Urinary bladder (tissue), 4 donors: ENCODE measurements around the gene SRSF1. TPM values are rescaled to one million over a fixed set of nuclear protein-coding genes. Genes with fewer than 3 reads are reported as not detected.
"Not testable (repeated sequence)": the region's sequence is repeated elsewhere in the genome, so short reads cannot be mapped to it uniquely, and the experiment has no call there.

Experiments
- DNase-seq: peaks from one replicate; pipeline ENCODE4 v3.0.0-alpha.2; 2015; ENCODE audit errors: extremely low spot score
- H3K27ac ChIP-seq: one replicate; pipeline ENCODE4 v1.5.1; 2013; ENCODE audit warnings: low read depth, mild to moderate bottlenecking, moderate library complexity
- H3K36me3 ChIP-seq: one replicate; pipeline ENCODE4 v1.6.1; 2013; ENCODE audit warnings: mild to moderate bottlenecking, moderate library complexity; ENCODE audit not compliant: insufficient read depth
- H3K4me1 ChIP-seq: one replicate; pipeline ENCODE4 v1.6.1; 2013; ENCODE audit warnings: mild to moderate bottlenecking, moderate library complexity; ENCODE audit not compliant: insufficient read depth
- H3K4me3 ChIP-seq: one replicate; pipeline ENCODE4 v1.5.1; 2013; ENCODE audit warnings: low read depth, low read length
- WGBS: extraction: QIAGEN DNeasy Blood & Tissue Kit; methylation state at CpG from one replicate; pipeline ENCODE4 v1.1.7; 2013; 5-methylcytosine and 5-hydroxymethylcytosine counted together
- polyA plus RNA-seq: library from polyadenylated mRNA; stranded (reverse); fragments of 200-250 nt; gene quantifications from one replicate; pipeline ENCODE4 v1.2.3, GENCODE V29; 2013
- total RNA-seq: library from RNA; depleted of rRNA; stranded (reverse); fragments of >200 nt; gene quantifications from one replicate; pipeline ENCODE4 v1.2.3, GENCODE V29; 2014
- donor health status: healthy with polysubstance abuse.
- donor health status: healthy.

Gene SRSF1, protein sequence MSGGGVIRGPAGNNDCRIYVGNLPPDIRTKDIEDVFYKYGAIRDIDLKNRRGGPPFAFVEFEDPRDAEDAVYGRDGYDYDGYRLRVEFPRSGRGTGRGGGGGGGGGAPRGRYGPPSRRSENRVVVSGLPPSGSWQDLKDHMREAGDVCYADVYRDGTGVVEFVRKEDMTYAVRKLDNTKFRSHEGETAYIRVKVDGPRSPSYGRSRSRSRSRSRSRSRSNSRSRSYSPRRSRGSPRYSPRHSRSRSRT
- 317 TPM for total RNA-seq
- polyA plus RNA-seq, result 122 TPM

GRCh38 chr17:58006924-58007780, at the start of gene SRSF1:
Gene SRSF1 (minus strand): TSS chr17:58007246. CDS start chr17:58007137, 109 bp downstream.
- peaks cover 6% of the 10 kb centered on the region for H3K36me3 ChIP-seq
- peak within 1 kb of the TSS; percentile 65 for H3K4me3 ChIP-seq
- WGBS, result under 1% methylated on average over 86 of the region's 86 CpGs
- no peaks in the 10 kb centered on the region for H3K4me1 ChIP-seq
- DNase-seq, result peak; percentile 97
- peak within 1 kb of the TSS; percentile 97 for H3K27ac ChIP-seq

- Histone ChIP-seq H3K4me1 (no peaks in the 10 kb centered on the region), H3K4me3 (no peak overlapping the region), H3K36me3 (no peaks in the 10 kb centered on the region), H3K27ac (no peak overlapping the region)
- no peak for DNase-seq
These were observed 49.4 kb upstream of the SRSF1 start for GRCh38 chr17:58056476-58056875.

DNA sequence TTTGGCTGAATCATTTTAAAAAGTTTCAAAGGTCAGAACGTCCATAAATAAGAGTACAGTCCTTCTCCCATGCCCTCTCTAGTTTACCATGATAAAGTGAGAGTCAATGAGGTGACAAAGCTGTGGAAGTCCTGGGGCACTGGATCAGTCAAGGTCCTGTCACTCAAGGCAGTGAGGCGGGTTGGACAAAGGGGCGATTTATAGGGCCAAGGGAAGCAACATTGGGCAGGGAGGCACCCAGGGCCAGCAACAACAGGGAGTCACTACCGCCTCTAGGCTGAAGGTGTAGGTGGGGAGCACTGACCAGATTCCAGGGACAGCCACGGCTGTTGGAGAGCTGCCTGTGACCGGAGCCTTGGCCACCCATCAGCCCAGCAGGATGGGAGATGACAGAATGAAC, 47.6 kb upstream of the SRSF1 start:
- 85% methylated on average over 6 of the region's 6 CpGs for WGBS
- no peak overlapping the region for H3K27ac ChIP-seq
- H3K4me1 ChIP-seq, result no peaks in the 10 kb centered on the region
- H3K4me3 ChIP-seq, result no peak overlapping the region
- H3K36me3 ChIP-seq, result no peaks in the 10 kb centered on the region
- DNase-seq, result no peak

DNA sequence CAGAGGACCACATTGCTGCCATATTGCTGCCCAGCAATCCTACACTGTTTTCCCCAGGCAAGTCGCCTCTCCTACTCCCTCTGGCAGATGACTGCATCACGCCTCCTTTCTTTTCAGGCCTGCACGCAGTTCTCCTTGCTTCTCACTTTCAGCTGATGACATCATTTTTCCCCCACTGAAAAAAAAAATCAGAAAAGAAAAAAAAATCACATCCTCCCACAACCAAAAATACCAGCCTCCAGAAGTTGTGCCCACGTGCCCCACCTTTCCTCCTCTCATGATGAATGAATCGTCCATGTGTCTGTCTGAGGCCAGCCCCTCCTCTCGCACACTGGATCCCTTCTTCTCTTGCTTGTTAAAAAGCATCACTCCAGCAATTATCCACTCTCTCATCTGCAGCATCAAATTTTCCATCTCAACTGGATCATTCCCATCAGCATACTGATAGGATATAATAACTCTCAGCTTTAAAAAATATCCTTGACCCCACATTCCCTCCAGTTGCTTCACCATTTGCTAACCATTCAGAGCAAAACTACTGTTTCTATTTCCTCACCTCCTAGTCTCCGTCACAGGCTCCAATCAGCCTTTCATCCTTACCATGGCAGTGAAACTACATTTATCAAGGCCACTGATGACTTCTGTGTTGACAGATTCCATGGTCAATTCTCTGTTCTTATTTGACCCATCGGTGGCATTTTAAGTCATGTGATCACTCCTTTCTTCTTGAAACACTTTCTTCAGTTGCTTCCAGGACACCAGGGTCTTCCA, 46.1 kb upstream of the SRSF1 start:
- WGBS, result 67% methylated on average over 8 of the region's 8 CpGs
- H3K27ac ChIP-seq, result no peak overlapping the region

GRCh38 chr17:58052407-58052806, 45.4 kb upstream of the SRSF1 start:
- no peak for DNase-seq
- no peak overlapping the region for H3K4me3 ChIP-seq
- 41% methylated on average over 1 of the region's 1 CpG for WGBS
- no peak overlapping the region for H3K27ac ChIP-seq
- no peaks in the 10 kb centered on the region for H3K36me3 ChIP-seq
- H3K4me1 ChIP-seq, result no peaks in the 10 kb centered on the region

More for the DNA sequence above, 46.1 kb upstream of the SRSF1 start:
- Histone ChIP-seq H3K36me3 (no peaks in the 10 kb centered on the region), H3K4me3 (no peak overlapping the region), H3K4me1 (no peaks in the 10 kb centered on the region)
- no peak for DNase-seq

DNA sequence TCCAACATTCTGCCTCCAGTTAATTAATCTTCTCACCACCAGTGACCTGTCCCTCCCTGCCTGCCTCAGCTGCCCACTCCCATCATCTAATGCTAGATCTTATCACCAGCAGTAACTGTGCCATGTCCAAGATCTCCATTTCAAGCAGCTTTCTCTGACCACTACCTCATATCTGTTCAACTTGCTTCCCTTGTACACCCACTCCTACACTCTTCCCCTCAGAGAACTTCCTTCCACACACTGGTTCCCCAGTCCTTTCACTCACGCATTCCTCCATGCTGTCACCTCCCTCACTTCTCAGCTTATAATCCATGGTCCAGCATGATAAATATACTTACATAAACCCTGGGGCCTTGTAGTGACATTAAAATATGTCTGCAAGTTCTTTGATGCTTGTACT, 44.4 kb upstream of the SRSF1 start:
- no peak overlapping the region for H3K4me3 ChIP-seq
- H3K36me3 ChIP-seq, result no peaks in the 10 kb centered on the region
- WGBS, result 85% methylated on average over 1 of the region's 1 CpG
- no peak for DNase-seq
- no peaks in the 10 kb centered on the region for H3K4me1 ChIP-seq
- H3K27ac ChIP-seq, result no peak overlapping the region

- Histone ChIP-seq H3K4me3 (no peak overlapping the region), H3K27ac (no peak overlapping the region), H3K36me3 (no peaks in the 10 kb centered on the region), H3K4me1 (no peaks in the 10 kb centered on the region)
- no peak for DNase-seq
- WGBS, result 91% methylated on average over 2 of the region's 2 CpGs
These were observed 43.9 kb upstream of the SRSF1 start for GRCh38 chr17:58050966-58051365.

DNA sequence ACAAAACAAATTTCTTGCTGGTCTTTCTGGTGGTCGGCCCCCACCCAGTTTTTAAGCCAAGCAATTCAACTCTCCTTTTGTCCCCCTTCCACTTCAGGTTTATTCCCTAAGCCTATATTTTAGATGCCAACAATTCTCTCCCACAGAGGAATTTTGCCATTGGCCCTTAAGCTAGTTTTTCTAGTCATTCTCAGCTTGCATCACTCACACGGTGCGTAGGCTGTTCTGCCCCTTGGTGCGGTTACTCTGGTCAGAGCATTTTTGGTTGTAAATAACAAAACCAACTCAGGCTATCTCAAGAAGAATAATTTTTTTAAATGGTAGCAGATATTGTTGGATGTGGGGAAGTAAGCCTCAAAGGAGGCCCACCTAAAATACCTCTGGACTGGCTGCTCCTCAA, 42.5 kb upstream of the SRSF1 start:
- WGBS, result 90% methylated on average over 4 of the region's 4 CpGs
- DNase-seq, result no peak
- Histone ChIP-seq H3K27ac (no peak overlapping the region), H3K4me1 (no peaks in the 10 kb centered on the region), H3K4me3 (no peak overlapping the region), H3K36me3 (no peaks in the 10 kb centered on the region)

GRCh38 chr17:58047376-58048150, 40.5 kb upstream of the SRSF1 start:
- 50% methylated on average over 4 of the region's 4 CpGs for WGBS
- H3K4me1 ChIP-seq, result no peaks in the 10 kb centered on the region
- DNase-seq, result no peak
- no peak overlapping the region for H3K4me3 ChIP-seq
- H3K27ac ChIP-seq, result no peak overlapping the region
- H3K36me3 ChIP-seq, result no peaks in the 10 kb centered on the region

- DNase-seq, result no peak
- Histone ChIP-seq H3K27ac (no peak overlapping the region), H3K36me3 (no peaks in the 10 kb centered on the region), H3K4me1 (no peaks in the 10 kb centered on the region), H3K4me3 (no peak overlapping the region)
- WGBS, result 56% methylated on average over 18 of the region's 18 CpGs
These were observed 39.4 kb upstream of the SRSF1 start for GRCh38 chr17:58046239-58047094.

DNA sequence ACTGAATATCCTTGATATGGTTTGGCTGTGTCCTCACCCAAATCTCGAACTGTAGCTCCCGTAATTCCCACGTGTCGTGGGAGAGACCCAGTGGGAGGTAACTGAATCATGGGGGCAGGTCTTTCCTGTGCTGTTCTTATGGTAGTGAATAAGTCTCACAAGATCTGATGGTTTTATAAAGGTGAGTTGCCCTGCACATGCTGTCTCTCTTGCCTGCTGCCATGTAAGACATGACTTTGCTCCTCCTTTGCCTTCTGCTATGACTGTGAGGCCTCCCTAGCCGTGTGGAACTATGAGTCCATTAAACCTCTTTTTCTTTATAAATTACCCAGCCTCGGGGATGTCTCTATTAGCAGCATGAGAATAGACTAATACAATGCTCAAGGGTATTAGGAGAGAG, 37.2 kb upstream of the SRSF1 start:
- 84% methylated on average over 6 of the region's 6 CpGs for WGBS
- not testable (repeated sequence) for DNase-seq, H3K27ac ChIP-seq, H3K4me1 ChIP-seq, H3K36me3 ChIP-seq, H3K4me3 ChIP-seq
